ENCODE data around the gene L2HGDH. TPM values are rescaled to one million over a fixed set of nuclear protein-coding genes. Genes with fewer than 3 reads are reported as not detected.

The L2HGDH gene
- total RNA-seq, 1 donor from 2014 or later, result 11.0 TPM

DNA sequence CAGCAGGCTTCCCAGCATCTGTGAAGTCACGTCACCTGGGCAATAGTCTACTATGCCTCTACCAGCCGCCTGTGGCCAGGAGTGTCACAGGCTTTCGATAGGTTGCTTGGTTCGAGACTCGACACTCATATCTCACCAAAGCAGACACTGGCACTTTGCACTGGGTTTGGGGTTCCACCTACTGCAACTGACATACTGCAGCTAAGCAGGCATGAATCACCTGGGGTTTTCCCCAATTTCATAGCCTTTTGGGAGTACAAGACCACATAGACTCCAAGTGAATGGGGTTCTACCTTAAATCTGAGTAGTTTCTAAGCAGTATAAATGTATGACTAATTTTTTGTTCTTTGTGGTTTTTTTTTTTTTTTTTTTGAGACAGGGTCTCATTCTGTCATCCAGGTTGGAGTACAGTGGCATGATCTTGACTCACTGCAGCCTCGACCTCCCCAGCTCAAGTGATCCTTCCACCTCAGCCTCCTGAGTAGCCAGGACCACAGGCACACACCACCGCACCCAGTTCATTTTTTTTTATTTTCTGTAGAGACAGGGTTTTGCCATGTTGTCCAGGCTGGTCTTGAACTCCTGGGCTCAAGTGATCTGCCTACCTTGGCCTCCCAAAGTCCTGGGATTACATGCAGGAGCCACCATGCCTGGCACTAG lies 32.2 kb upstream of the L2HGDH start:
- Mint-ChIP-seq H3K9me3 (no peaks in the 10 kb centered on the region), H3K27ac (no peak overlapping the region), H3K27me3 (ENCODE audit: low read depth) (no peaks in the 10 kb centered on the region), H3K36me3 (no peaks in the 10 kb centered on the region), H3K4me1 (peaks cover 22% of the 10 kb centered on the region), H3K4me3 (no peak overlapping the region)
- TF ChIP-seq, protein P1, sequence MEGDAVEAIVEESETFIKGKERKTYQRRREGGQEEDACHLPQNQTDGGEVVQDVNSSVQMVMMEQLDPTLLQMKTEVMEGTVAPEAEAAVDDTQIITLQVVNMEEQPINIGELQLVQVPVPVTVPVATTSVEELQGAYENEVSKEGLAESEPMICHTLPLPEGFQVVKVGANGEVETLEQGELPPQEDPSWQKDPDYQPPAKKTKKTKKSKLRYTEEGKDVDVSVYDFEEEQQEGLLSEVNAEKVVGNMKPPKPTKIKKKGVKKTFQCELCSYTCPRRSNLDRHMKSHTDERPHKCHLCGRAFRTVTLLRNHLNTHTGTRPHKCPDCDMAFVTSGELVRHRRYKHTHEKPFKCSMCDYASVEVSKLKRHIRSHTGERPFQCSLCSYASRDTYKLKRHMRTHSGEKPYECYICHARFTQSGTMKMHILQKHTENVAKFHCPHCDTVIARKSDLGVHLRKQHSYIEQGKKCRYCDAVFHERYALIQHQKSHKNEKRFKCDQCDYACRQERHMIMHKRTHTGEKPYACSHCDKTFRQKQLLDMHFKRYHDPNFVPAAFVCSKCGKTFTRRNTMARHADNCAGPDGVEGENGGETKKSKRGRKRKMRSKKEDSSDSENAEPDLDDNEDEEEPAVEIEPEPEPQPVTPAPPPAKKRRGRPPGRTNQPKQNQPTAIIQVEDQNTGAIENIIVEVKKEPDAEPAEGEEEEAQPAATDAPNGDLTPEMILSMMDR (IDR thresholded peaks at IDR 0.05; ENCODE audit: unreplicated experiment), result no peak
- DNase-seq (ENCODE audit: low spot score in 2 of 2, unreplicated experiment in 2 of 2), result no peak

DNA sequence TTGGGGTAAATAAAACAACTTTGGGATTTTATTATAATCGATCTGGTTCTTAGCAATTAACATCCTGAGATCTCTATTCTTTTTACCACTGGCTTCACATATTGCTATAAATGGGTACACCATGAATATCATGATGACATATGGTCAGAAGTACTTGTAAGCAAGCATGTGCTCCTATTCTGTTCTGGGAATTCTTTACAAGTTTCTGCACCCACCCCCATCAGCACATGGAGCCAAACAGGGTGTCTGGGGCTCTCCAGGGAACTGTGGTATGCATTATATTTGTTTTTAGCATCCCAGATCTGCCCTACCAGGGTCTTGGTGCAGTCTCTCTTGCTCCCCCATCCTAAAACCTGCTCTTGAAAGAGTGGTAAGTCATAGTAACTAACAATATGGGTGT lies 31.4 kb upstream of the L2HGDH start:
- TF ChIP-seq, protein P1 (IDR thresholded peaks at IDR 0.05; ENCODE audit: unreplicated experiment), result no peak
- Mint-ChIP-seq H3K36me3 (no peaks in the 10 kb centered on the region), H3K4me1 (peaks cover 23% of the 10 kb centered on the region)

DNA sequence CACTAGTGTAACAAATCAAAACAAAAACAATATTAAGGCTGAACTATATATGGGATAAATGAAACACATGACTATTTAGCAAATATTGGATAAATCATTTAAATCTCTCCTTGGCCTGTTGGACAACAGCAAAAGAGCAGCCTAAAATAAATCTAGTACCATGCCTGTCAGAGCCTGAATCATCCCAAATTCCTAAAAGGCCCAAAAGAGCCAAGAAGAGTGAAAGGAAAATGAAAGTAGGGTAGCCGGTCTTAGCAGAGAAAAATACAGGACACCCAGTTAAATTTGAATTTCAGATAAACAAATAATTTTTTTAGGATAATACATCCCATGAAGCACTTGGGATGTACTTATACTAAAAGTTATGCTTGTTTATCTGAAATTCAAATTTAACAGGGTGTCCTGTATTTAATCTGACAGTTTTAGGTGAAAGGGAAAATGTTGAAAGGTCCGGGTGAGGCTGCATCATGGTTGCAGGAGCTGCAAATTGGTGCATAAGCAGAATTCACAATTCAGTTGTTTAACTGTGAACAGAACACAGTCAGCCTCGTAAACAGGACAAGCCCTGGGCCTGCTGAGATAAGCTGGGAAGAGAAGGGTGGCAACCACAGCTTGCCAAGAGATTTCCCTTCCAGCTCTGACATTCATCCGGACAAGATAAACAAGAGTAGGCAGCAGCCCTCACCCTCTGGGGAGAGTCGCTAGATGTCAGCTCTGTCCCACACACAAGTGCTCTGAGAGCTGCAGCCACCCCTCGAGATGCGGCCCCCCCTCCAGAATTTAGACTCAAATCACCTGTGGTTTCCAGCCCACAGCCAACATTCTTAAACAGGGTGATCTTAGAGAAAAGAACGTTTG lies 30.4 kb upstream of the L2HGDH start:
- no peak for DNase-seq (ENCODE audit: low spot score in 2 of 2, unreplicated experiment in 2 of 2)
- TF ChIP-seq, protein P1 (IDR thresholded peaks at IDR 0.05; ENCODE audit: unreplicated experiment), result no peak
- peaks cover 21% of the 10 kb centered on the region for H3K4me1 Mint-ChIP-seq
- no peaks in the 10 kb centered on the region for H3K36me3 Mint-ChIP-seq
- H3K4me3 Mint-ChIP-seq, result no peak overlapping the region
- no peaks in the 10 kb centered on the region for H3K27me3 Mint-ChIP-seq (ENCODE audit: low read depth)
- H3K27ac Mint-ChIP-seq, result no peak overlapping the region
- H3K9me3 Mint-ChIP-seq, result no peaks in the 10 kb centered on the region

More for the DNA sequence above, 31.4 kb upstream of the L2HGDH start:
- DNase-seq (ENCODE audit: low spot score in 2 of 2, unreplicated experiment in 2 of 2), result no peak
- Mint-ChIP-seq H3K27me3 (ENCODE audit: low read depth) (no peaks in the 10 kb centered on the region), H3K27ac (no peak overlapping the region), H3K9me3 (no peaks in the 10 kb centered on the region), H3K4me3 (no peak overlapping the region)

DNA sequence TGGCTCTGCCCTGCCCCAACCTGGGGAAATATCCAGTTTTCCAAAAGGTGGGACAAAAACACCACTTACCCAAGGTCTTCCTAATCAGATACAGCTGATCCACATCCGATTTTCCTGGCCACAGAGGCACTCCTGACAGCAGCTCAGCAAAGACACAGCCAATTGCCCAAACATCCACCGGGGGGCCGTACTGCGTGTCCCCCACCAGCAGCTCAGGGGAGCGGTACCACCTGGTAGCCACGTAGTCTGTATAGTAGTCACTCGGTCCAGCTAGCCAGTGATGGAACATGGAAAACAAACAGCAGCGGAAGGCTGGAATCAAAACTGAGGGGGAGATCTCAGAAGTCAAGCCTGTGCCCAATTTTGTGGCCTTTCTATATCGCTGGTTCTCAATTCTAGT lies 28.9 kb upstream of the L2HGDH start:
- H3K4me1 Mint-ChIP-seq, result peaks cover 25% of the 10 kb centered on the region
- H3K4me3 Mint-ChIP-seq, result no peak overlapping the region
- TF ChIP-seq, protein P1 (IDR thresholded peaks at IDR 0.05; ENCODE audit: unreplicated experiment), result no peak
- H3K36me3 Mint-ChIP-seq, result no peaks in the 10 kb centered on the region
- no peaks in the 10 kb centered on the region for H3K27me3 Mint-ChIP-seq (ENCODE audit: low read depth)
- DNase-seq (ENCODE audit: low spot score in 2 of 2, unreplicated experiment in 2 of 2), result no peak
- no peaks in the 10 kb centered on the region for H3K9me3 Mint-ChIP-seq
- no peak overlapping the region for H3K27ac Mint-ChIP-seq

DNA sequence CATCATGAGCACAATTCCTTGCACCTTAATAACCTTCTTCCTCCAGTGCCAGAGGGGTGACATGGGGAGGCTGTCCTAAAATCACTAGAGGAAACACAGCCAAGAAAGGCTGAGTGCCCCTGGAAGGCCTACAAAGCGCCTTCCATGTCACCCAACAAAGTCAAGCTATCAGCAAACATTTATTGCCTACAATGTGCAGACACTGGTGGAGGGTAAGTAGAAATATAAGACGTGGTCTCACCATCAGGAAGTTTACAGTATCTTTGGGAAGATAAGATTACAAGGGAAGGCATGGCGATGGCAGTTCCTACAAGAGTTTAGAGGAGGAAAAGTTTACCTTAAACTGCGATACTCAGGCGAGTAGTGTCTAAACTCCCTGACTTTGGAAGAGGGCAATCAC lies 28.0 kb upstream of the L2HGDH start:
- H3K27ac Mint-ChIP-seq, result no peak overlapping the region
- TF ChIP-seq, protein P1 (IDR thresholded peaks at IDR 0.05; ENCODE audit: unreplicated experiment), result no peak
- H3K4me1 Mint-ChIP-seq, result peaks cover 26% of the 10 kb centered on the region
- DNase-seq (ENCODE audit: low spot score in 2 of 2, unreplicated experiment in 2 of 2), result no peak
- H3K4me3 Mint-ChIP-seq, result no peak overlapping the region
- H3K27me3 Mint-ChIP-seq (ENCODE audit: low read depth), result no peaks in the 10 kb centered on the region
- H3K9me3 Mint-ChIP-seq, result no peaks in the 10 kb centered on the region
- no peaks in the 10 kb centered on the region for H3K36me3 Mint-ChIP-seq

Measured in mesothelial cell of epicardium (in vitro differentiated cells).